Measurements from ENCODE around the gene MYO1H.

MYO1H gene

DNA sequence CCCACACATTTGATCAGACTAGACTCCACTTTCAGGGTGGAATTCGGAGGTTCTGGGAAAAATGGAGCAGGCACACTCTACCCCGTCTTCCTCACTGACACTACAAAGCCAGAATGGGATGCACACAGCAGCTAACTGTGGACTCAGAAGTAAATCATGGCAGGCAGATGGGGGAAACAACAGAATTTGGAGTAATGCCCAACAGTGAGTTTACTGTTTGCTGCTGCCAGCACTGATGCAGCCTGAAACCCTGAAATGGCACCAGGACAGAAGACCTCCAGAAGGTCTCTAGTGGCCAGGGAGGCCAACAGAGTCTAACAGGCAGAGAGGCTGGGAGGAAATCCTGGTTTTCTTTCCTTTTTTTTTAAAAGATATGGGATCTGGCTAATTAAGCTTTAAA lies 104.8 kb downstream of the MYO1H start:
- Histone ChIP-seq H3K4me3 (ENCODE audit: low read depth, low read length) (no peak overlapping the region), H3K27me3 (replicated peaks) (no peaks in the 10 kb centered on the region), H3K27ac (no peak overlapping the region), H3K36me3 (replicated peaks) (peaks cover 86% of the 10 kb centered on the region)
- no peak for DNase-seq
- in situ Hi-C loops (cut with HindIII; ENCODE audit: low pct_ligation_motif_present, low sequenced_read_pairs): no loop called here
- TF ChIP-seq, protein P1, sequence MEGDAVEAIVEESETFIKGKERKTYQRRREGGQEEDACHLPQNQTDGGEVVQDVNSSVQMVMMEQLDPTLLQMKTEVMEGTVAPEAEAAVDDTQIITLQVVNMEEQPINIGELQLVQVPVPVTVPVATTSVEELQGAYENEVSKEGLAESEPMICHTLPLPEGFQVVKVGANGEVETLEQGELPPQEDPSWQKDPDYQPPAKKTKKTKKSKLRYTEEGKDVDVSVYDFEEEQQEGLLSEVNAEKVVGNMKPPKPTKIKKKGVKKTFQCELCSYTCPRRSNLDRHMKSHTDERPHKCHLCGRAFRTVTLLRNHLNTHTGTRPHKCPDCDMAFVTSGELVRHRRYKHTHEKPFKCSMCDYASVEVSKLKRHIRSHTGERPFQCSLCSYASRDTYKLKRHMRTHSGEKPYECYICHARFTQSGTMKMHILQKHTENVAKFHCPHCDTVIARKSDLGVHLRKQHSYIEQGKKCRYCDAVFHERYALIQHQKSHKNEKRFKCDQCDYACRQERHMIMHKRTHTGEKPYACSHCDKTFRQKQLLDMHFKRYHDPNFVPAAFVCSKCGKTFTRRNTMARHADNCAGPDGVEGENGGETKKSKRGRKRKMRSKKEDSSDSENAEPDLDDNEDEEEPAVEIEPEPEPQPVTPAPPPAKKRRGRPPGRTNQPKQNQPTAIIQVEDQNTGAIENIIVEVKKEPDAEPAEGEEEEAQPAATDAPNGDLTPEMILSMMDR (IDR thresholded peaks at IDR 0.05; ENCODE audit: low read depth, low read length, missing control alignments): no peak

- no peak for DNase-seq
- TF ChIP-seq, protein P1 (IDR thresholded peaks at IDR 0.05; ENCODE audit: low read depth, low read length, missing control alignments): no peak
- in situ Hi-C loops (cut with HindIII; ENCODE audit: low pct_ligation_motif_present, low sequenced_read_pairs): no loop called here
- Histone ChIP-seq H3K27me3 (replicated peaks) (no peaks in the 10 kb centered on the region), H3K27ac (no peak overlapping the region), H3K36me3 (replicated peaks) (peaks cover 80% of the 10 kb centered on the region), H3K4me3 (ENCODE audit: low read depth, low read length) (no peak overlapping the region)
Measured at GRCh38 chr12:109455706-109456105, 108.0 kb downstream of the MYO1H start.

GRCh38 chr12:109458086-109458485 lies 110.4 kb downstream of the MYO1H start:
- Histone ChIP-seq H3K27me3 (replicated peaks) (no peaks in the 10 kb centered on the region), H3K36me3 (replicated peaks) (peaks cover 60% of the 10 kb centered on the region), H3K27ac (peak overlapping the region; percentile 94), H3K4me3 (ENCODE audit: low read depth, low read length) (no peak overlapping the region)
- in situ Hi-C loops (cut with HindIII; ENCODE audit: low pct_ligation_motif_present, low sequenced_read_pairs): no loop called here
- TF ChIP-seq, protein P1 (IDR thresholded peaks at IDR 0.05; ENCODE audit: low read depth, low read length, missing control alignments): no peak
- DNase-seq: peak; percentile 71

DNA sequence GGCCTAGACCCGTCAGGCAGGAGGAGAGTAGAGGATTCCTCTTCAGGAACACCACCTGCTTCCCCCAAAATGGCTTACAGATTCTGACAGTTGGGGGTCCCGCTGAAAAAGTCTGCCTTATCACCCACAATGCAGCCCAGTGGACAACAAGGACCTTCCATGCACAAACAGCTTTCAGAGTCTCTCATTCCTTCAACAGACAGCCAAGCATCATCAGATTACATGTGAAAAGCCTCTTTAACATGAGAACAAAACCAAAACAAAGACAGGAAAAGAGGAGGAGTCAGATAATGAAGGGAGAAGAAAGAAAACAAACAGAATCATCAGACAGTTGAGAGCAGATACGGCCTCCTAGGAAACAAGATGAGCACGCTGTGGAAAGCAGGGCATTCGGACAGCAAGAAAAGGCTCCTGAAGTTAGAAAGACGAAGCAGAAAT lies 111.1 kb downstream of the MYO1H start:
- Histone ChIP-seq H3K4me3 (ENCODE audit: low read depth, low read length) (no peak overlapping the region), H3K36me3 (replicated peaks) (peaks cover 53% of the 10 kb centered on the region), H3K27ac (peak overlapping the region; percentile 94), H3K27me3 (replicated peaks) (no peaks in the 10 kb centered on the region)
- TF ChIP-seq, protein P1 (IDR thresholded peaks at IDR 0.05; ENCODE audit: low read depth, low read length, missing control alignments): no peak
- peak; percentile 40 for DNase-seq
- in situ Hi-C loops (cut with HindIII; ENCODE audit: low pct_ligation_motif_present, low sequenced_read_pairs): no loop called here

DNA sequence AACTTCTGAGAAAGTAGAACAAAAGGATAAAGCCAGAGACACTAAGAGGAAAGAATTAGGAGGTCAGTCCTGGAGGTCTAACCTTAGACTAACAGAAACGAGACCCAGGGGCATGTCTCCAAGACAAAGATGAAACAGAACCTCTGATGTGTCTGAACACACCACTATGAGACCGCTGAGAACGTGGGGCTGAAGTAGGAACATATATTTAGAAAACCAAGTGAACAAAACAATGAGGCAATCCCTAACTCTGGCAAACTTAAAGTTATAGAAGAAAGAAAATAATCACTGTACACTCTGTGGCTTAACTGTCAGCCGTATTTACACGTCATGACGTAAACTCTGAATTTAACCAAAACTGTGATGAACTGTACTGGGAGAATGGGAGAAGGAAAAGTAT lies 111.5 kb downstream of the MYO1H start:
- no peaks in the 10 kb centered on the region for H3K27me3 ChIP-seq (replicated peaks)
- TF ChIP-seq, protein P1 (IDR thresholded peaks at IDR 0.05; ENCODE audit: low read depth, low read length, missing control alignments): no peak
- DNase-seq: peak; percentile 20
- in situ Hi-C loops (cut with HindIII; ENCODE audit: low pct_ligation_motif_present, low sequenced_read_pairs): no loop called here
- H3K27ac ChIP-seq: peak overlapping the region; percentile 94
- peaks cover 49% of the 10 kb centered on the region for H3K36me3 ChIP-seq (replicated peaks)
- no peak overlapping the region for H3K4me3 ChIP-seq (ENCODE audit: low read depth, low read length)

- Histone ChIP-seq H3K36me3 (replicated peaks) (peaks cover 37% of the 10 kb centered on the region), H3K27ac (peak overlapping the region; percentile 98)
- TF ChIP-seq, protein P1 (IDR thresholded peaks at IDR 0.05; ENCODE audit: low read depth, low read length, missing control alignments): no peak
Measured at GRCh38 chr12:109460538-109460937, 112.8 kb downstream of the MYO1H start.

More at GRCh38 chr12:109460538-109460937, 112.8 kb downstream of the MYO1H start:
- in situ Hi-C loops (cut with HindIII; ENCODE audit: low pct_ligation_motif_present, low sequenced_read_pairs): no loop called here
- Histone ChIP-seq H3K27me3 (replicated peaks) (no peaks in the 10 kb centered on the region), H3K4me3 (ENCODE audit: low read depth, low read length) (no peak overlapping the region)
- no peak for DNase-seq
